Endothelial cell of umbilical vein (primary cell): Measurements from ENCODE around the gene NPPC. TPM values are rescaled to one million over a fixed set of nuclear protein-coding genes. Genes with fewer than 3 reads are reported as not detected.

ENCODE experiments used
- BruUV-seq: library from RNA; stranded (reverse); fragments of 400-500 nt; replicated peaks from 2 replicates; lab custom pipeline; 2021; lab: Mats Ljungman, UMichigan
- CTCF ChIA-PET: fragments of 300-600, 350-600 bp; sonication (Branson Sonifier 250); formaldehyde crosslinking; loops from one replicate; lab custom pipeline; 2021; ENCODE audit warnings: antibody characterized with exemption, inconsistent platforms; lab: Charles Lee
- POLR2A ChIA-PET: fragments of 300-600, 350-600 bp; sonication (Branson Sonifier 250); formaldehyde crosslinking; loops from one replicate; lab custom pipeline; 2021; ENCODE audit warnings: antibody characterized with exemption, inconsistent platforms; lab: Charles Lee
- DNase-seq: peaks from one replicate; pipeline ENCODE4 v3.0.0-alpha.2; 2011; ENCODE audit warnings: low read depth, low spot score
- FAIRE-seq: peaks from 2 replicates; lab custom pipeline; 2011; peaks lifted over from hg19 to GRCh38; lab: Jason Lieb, UNC
- H2AFZ ChIP-seq: 2 replicates; pipeline ENCODE4 v1.6.0; 2012; ENCODE audit warnings: low read depth, low read length, control low read depth, inconsistent platforms
- H3K27ac ChIP-seq: 2 replicates; pipeline ENCODE4 v1.5.1; 2011; ENCODE audit warnings: low read depth, mild to moderate bottlenecking, control low read depth, low read length, moderate library complexity; ENCODE audit not compliant: insufficient read depth
- H3K27me3 ChIP-seq, 2 experiments: 2 replicates each; pipeline versions ENCODE4 v1.6.0 to v1.6.1; 2011; ENCODE audit warnings: low read length in 2 of 2, mixed read lengths in 1 of 2; ENCODE audit not compliant: control insufficient read depth in 2 of 2, insufficient read depth in 2 of 2
- H3K36me3 ChIP-seq, 2 experiments: 2 replicates in 1 of 2; 3 replicates in 1 of 2; pipeline ENCODE4 v1.5.1; 2011; ENCODE audit warnings: low read length in 2 of 2, mild to moderate bottlenecking in 1 of 2, moderate library complexity in 1 of 2; ENCODE audit not compliant: control insufficient read depth in 2 of 2, insufficient read depth in 2 of 2; ENCODE audit errors: extremely low read depth in 1 of 2
- H3K4me1 ChIP-seq: 3 replicates; pipeline ENCODE4 v1.5.1; 2011; ENCODE audit warnings: mild to moderate bottlenecking, low read length; ENCODE audit not compliant: control insufficient read depth, insufficient read depth; ENCODE audit errors: extremely low read depth
- H3K4me2 ChIP-seq: 2 replicates; pipeline ENCODE4 v1.6.1; 2011; ENCODE audit warnings: low read length, control low read depth, mixed read lengths; ENCODE audit not compliant: insufficient read depth
- H3K4me3 ChIP-seq, 3 experiments: fragments of 200-600 bp in 1 of 3; sonication (generic), shearing (Covaris generic) in 1 of 3; replicated peaks in 1 of 3; 2 replicates each; pipeline ENCODE4 v1.5.1; 2011 to 2016; ENCODE audit warnings: control low read depth in 3 of 3, low read length in 3 of 3, mild to moderate bottlenecking in 2 of 3, inconsistent platforms in 1 of 3, low read depth in 1 of 3, moderate library complexity in 1 of 3; ENCODE audit not compliant: insufficient read depth in 1 of 3
- H3K79me2 ChIP-seq: 2 replicates; pipeline ENCODE4 v1.6.0; 2012; ENCODE audit warnings: low read length, inconsistent platforms; ENCODE audit not compliant: control insufficient read depth, insufficient read depth
- H3K9ac ChIP-seq: replicated peaks from 2 replicates; pipeline ENCODE3; 2011; ENCODE audit warnings: low read length, control low read depth; ENCODE audit not compliant: insufficient read depth; ENCODE audit errors: extremely low read depth
- H3K9me1 ChIP-seq: replicated peaks from 3 replicates; pipeline ENCODE4 v1.6.0; 2011; ENCODE audit warnings: mild to moderate bottlenecking, low read length; ENCODE audit not compliant: control insufficient read depth, insufficient read depth; ENCODE audit errors: extremely low read depth
- H3K9me3 ChIP-seq: replicated peaks from 2 replicates; pipeline ENCODE4 v1.5.1; 2012; ENCODE audit warnings: low read length, inconsistent platforms; ENCODE audit not compliant: control insufficient read depth, insufficient read depth
- H4K20me1 ChIP-seq: replicated peaks from 2 replicates; pipeline ENCODE3; 2011; ENCODE audit warnings: mild to moderate bottlenecking, low read length; ENCODE audit not compliant: control insufficient read depth, insufficient read depth; ENCODE audit errors: extremely low read depth
- CTCF ChIP-seq, 2 donors: IDR thresholded peaks; 1 replicate in 1 of 2; 2 replicates in 1 of 2; pipeline ENCODE4 v1.5.1; 2011; ENCODE audit warnings: low read length in 2 of 2, mild to moderate bottlenecking in 2 of 2, moderate library complexity in 2 of 2, control low read depth in 1 of 2, inconsistent platforms in 1 of 2, low read depth in 1 of 2; ENCODE audit not compliant: insufficient read depth in 1 of 2; ENCODE audit errors: extremely low read depth in 1 of 2
- EZH2 ChIP-seq: IDR thresholded peaks from 2 replicates; pipeline ENCODE4 v1.6.1; 2012; ENCODE audit warnings: borderline replicate concordance, low read depth, mild to moderate bottlenecking, moderate library complexity, low read length, inconsistent platforms; ENCODE audit not compliant: severe bottlenecking
- FOS ChIP-seq: IDR thresholded peaks from 2 replicates; pipeline ENCODE4 v1.6.1; 2011; ENCODE audit warnings: mild to moderate bottlenecking, low read length, moderate library complexity, borderline replicate concordance; ENCODE audit not compliant: insufficient read depth
- GATA2 ChIP-seq: IDR thresholded peaks from 2 replicates; pipeline ENCODE4 v1.7.0; 2011; ENCODE audit warnings: low read depth, mild to moderate bottlenecking, moderate library complexity, mixed read lengths, low read length; ENCODE audit not compliant: insufficient read length, insufficient read depth
- JUN ChIP-seq: IDR thresholded peaks from 2 replicates; pipeline ENCODE4 v1.6.1; 2011; ENCODE audit warnings: borderline replicate concordance, low read depth; ENCODE audit not compliant: insufficient read length, insufficient read depth
- MAX ChIP-seq: IDR thresholded peaks from 2 replicates; pipeline ENCODE4 v1.6.1; 2011; ENCODE audit not compliant: insufficient read depth, insufficient read length
- MYC ChIP-seq: IDR thresholded peaks from one replicate; pipeline ENCODE4 v1.6.1; 2011; ENCODE audit warnings: mild to moderate bottlenecking, low read depth, low read length
- POLR2A ChIP-seq: IDR thresholded peaks from 2 replicates; pipeline ENCODE4 v1.6.1; 2012; ENCODE audit warnings: low read depth, mild to moderate bottlenecking, control low read depth, low read length
- POLR2AphosphoS5 ChIP-seq: IDR thresholded peaks from 2 replicates; pipeline ENCODE4 v1.6.1; 2012; ENCODE audit warnings: low read depth, mild to moderate bottlenecking, control low read depth, low read length, moderate library complexity; ENCODE audit not compliant: insufficient read depth
- dilution Hi-C: fragments of 300-500 bp; cut with MboI; formaldehyde crosslinking; loops from one replicate; pipeline ENCODE4 v1.15.0; 2019; ENCODE audit warnings: low sequenced_read_pairs; ENCODE audit not compliant: extremely low pct_ligation_motif_present
- intact Hi-C: fragments of 100-400 bp; cut with micrococcal nuclease; formaldehyde crosslinking; loops from one replicate; pipeline ENCODE4 v1.10.0; 2022
- polyA plus RNA-seq, 4 experiments: library from polyadenylated mRNA; depleted of rRNA in 3 of 4; stranded (reverse) in 3 of 4; unstranded in 1 of 4; fragments of >200 nt; gene quantifications; 2 replicates each; pipeline versions ENCODE4 v1.2.1 to v1.2.3, GENCODE V29; 2011 to 2012; ENCODE audit warnings: missing spikeins in 1 of 4
- total RNA-seq: library from RNA; stranded (reverse); gene quantifications from 2 replicates; pipeline ENCODE4 v1.2.3, GENCODE V29; 2021

NPPC gene
- total and polyA plus RNA-seq, 2 donors (not counting 3 experiments of a cell fraction or from before 2014, with no cell fraction given), result not detected

GRCh38 chr2:231946241-231946814, 20.1 kb upstream of the NPPC start:
- no peaks in the 10 kb centered on the region for H3K9me3 ChIP-seq
- no peaks in the 10 kb centered on the region for H3K4me1 ChIP-seq
- BruUV-seq, result no TSS peak
- CTCF ChIA-PET, result interaction anchor here (0.6 to 1.3 kb wide), 4 partner anchors 11 to 478 kb away, joined by 3 read pairs; no protein-coding TSS in a partner anchor
- dilution Hi-C loops (no loop called here), intact Hi-C loops (no loop called here)
- H3K4me3 ChIP-seq, result no peak overlapping the region
- peaks cover 0 to 8% of the 10 kb centered on the region in 2 experiments for H3K27me3 ChIP-seq
- H3K27ac ChIP-seq, result no peak overlapping the region
- H3K36me3 ChIP-seq, result no peaks in the 10 kb centered on the region
- no peaks in the 10 kb centered on the region for H3K79me2 ChIP-seq
- no peak overlapping the region for H3K9ac ChIP-seq
- DNase-seq, result no peak
- POLR2A ChIA-PET, result no interaction called here
- H3K9me1 ChIP-seq, result no peaks in the 10 kb centered on the region
- no peak overlapping the region for H3K4me2 ChIP-seq
- no peak overlapping the region for H2AFZ ChIP-seq
- TF ChIP-seq JUN (no peak), MAX (no peak), FOS (no peak), MYC (no peak), GATA2 (no peak), POLR2AphosphoS5 (no peak), POLR2A (no peak), CTCF (IDR thresholded peaks at IDR 0.05; ENCODE audit: extremely low read depth in 1 of 2, insufficient read depth in 1 of 2, low read depth in 1 of 2, low read length in 2 of 2) (no peak), EZH2 (no peak)
- H4K20me1 ChIP-seq, result no peaks in the 10 kb centered on the region
- no peak for FAIRE-seq
